Retinal pigment epithelial cell (primary cell): ENCODE results near the gene COL27A1.

Source experiments
- DNase-seq: peaks from one replicate; pipeline ENCODE4 v3.0.0-alpha.2; 2010; ENCODE audit warnings: low read depth
- H3K4me3 ChIP-seq: 2 replicates; pipeline ENCODE4 v1.5.1; 2011; ENCODE audit warnings: mild to moderate bottlenecking, low read length, control low read depth, moderate library complexity
- CTCF ChIP-seq: conservative IDR thresholded peaks from 2 replicates; pipeline ENCODE4 v1.5.1; 2011; ENCODE audit warnings: low read depth, low read length, control low read depth, inconsistent platforms

COL27A1 gene

GRCh38 chr9:114155263-114155994 lies at the start of gene COL27A1:
TSS of gene COL27A1 (plus strand) at chr9:114155537. CDS start at chr9:114155951, 414 bp downstream.
- no peak for DNase-seq
- H3K4me3 ChIP-seq, result peak within 1 kb of the TSS; percentile 72
- TF ChIP-seq CTCF, result peak; percentile 82

- no peak for TF ChIP-seq CTCF
- H3K4me3 ChIP-seq, result no peak overlapping the region
- no peak for DNase-seq
Observed at GRCh38 chr9:114107286-114108001, 47.9 kb upstream of the COL27A1 start.

- TF ChIP-seq CTCF, result peak; percentile 100
- peak; percentile 39 for DNase-seq
Observed at GRCh38 chr9:114108016-114108833, 47.1 kb upstream of the COL27A1 start.

GRCh38 chr9:114109124-114109523 lies 46.2 kb upstream of the COL27A1 start:
- no peak overlapping the region for H3K4me3 ChIP-seq
- TF ChIP-seq CTCF, result no peak
- DNase-seq, result no peak

More at GRCh38 chr9:114108016-114108833, 47.1 kb upstream of the COL27A1 start:
- H3K4me3 ChIP-seq, result no peak overlapping the region

- no peak for TF ChIP-seq CTCF
- no peak overlapping the region for H3K4me3 ChIP-seq
- no peak for DNase-seq
Observed at GRCh38 chr9:114110180-114110579, 45.2 kb upstream of the COL27A1 start.

GRCh38 chr9:114112325-114112724 lies 43.0 kb upstream of the COL27A1 start:
- DNase-seq, result no peak
- TF ChIP-seq CTCF, result no peak
- H3K4me3 ChIP-seq, result no peak overlapping the region
